Small intestine (tissue), 7 donors: ENCODE data around the gene ATP6V0A4. TPM values are rescaled to one million over a fixed set of nuclear protein-coding genes. Genes with fewer than 3 reads are reported as not detected.
"Not testable (repeated sequence)": the region's sequence is repeated elsewhere in the genome, so short reads cannot be mapped to it uniquely, and the experiment has no call there.

ENCODE experiments used
- DNase-seq, 2 donors: peaks; one replicate each; pipeline versions ENCODE4 v3.0.0 to v3.0.0-alpha.2; 2013
- FAIRE-seq: peaks from 2 replicates; lab custom pipeline; 2012; peaks lifted over from hg19 to GRCh38; lab: Jason Lieb, UNC
- H3K27ac ChIP-seq, 3 donors: one replicate each; pipeline ENCODE4 v1.5.1; 2013; ENCODE audit warnings: low read length in 2 of 3, mild to moderate bottlenecking in 2 of 3, control low read depth in 1 of 3, inconsistent platforms in 1 of 3, low read depth in 1 of 3, moderate library complexity in 1 of 3
- H3K27me3 ChIP-seq, 3 donors: one replicate each; pipeline ENCODE4 v1.6.1; 2013; ENCODE audit warnings: low read length in 3 of 3, inconsistent platforms in 1 of 3; ENCODE audit not compliant: control insufficient read depth in 3 of 3, insufficient read depth in 3 of 3
- H3K36me3 ChIP-seq, 3 donors: one replicate each; pipeline ENCODE4 v1.6.1; 2013; ENCODE audit warnings: low read length in 3 of 3, inconsistent platforms in 1 of 3, low read depth in 1 of 3, mild to moderate bottlenecking in 1 of 3, moderate library complexity in 1 of 3; ENCODE audit not compliant: control insufficient read depth in 3 of 3, insufficient read depth in 2 of 3
- H3K4me1 ChIP-seq, 3 donors: one replicate each; pipeline ENCODE4 v1.6.1; 2013; ENCODE audit warnings: low read length in 2 of 3, inconsistent platforms in 1 of 3, low read depth in 1 of 3, mild to moderate bottlenecking in 1 of 3, moderate library complexity in 1 of 3; ENCODE audit not compliant: control insufficient read depth in 3 of 3, insufficient read depth in 2 of 3
- H3K4me3 ChIP-seq, 3 donors: one replicate each; pipeline ENCODE4 v1.5.1; 2013; ENCODE audit warnings: low read length in 3 of 3, control low read depth in 1 of 3, inconsistent platforms in 1 of 3, low read depth in 1 of 3, mild to moderate bottlenecking in 1 of 3, moderate library complexity in 1 of 3
- H3K9me3 ChIP-seq, 2 donors: one replicate each; pipeline ENCODE4 v1.6.1; 2013; ENCODE audit warnings: low read depth in 1 of 2, low read length in 1 of 2; ENCODE audit not compliant: control insufficient read depth in 2 of 2, insufficient read depth in 1 of 2
- WGBS, 3 donors: extraction: QIAGEN DNeasy Blood & Tissue Kit; methylation state at CpG; one replicate each; pipeline ENCODE4 v1.1.7; 2013; 5-methylcytosine and 5-hydroxymethylcytosine counted together
- polyA plus RNA-seq, 4 donors: library from polyadenylated mRNA; stranded (reverse) in 3 of 4; unstranded in 1 of 4; fragments of 200-250 nt in 3 of 4; fragments of 120-200 nt in 1 of 4; gene quantifications; one replicate each; pipeline versions ENCODE4 v1.2.1 to v1.2.3, GENCODE V29; 2013
- donor health status: healthy with polysubstance abuse.
- donor health status: control.
- donor health status: control.
- donor health status: Bipolar disorder and iron deficiency.
- donor health status: healthy.

Gene ATP6V0A4
- polyA plus RNA-seq, 4 donors, result 0.06 TPM; not detected in 3

DNA sequence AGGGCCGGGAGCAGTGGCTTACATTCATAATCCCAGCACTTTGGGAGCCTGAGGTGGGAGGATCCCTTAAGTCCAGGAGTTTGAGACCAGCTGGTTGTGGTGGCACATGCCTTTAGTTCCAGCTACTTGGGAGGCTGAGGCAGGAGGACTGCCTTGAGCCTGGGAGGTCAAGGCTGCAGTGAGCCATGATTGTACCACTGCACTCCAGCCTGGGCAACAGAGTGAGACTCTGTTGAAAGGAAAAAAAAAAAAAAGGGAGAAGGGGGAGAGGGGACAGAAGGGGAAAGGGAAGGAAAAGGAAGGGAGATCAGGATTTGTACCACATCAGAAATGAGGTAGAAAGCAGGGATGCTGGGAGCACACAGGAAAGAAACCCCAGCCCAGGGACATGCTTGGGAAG lies 58.1 kb downstream of the ATP6V0A4 start:
- FAIRE-seq, result no peak

DNA sequence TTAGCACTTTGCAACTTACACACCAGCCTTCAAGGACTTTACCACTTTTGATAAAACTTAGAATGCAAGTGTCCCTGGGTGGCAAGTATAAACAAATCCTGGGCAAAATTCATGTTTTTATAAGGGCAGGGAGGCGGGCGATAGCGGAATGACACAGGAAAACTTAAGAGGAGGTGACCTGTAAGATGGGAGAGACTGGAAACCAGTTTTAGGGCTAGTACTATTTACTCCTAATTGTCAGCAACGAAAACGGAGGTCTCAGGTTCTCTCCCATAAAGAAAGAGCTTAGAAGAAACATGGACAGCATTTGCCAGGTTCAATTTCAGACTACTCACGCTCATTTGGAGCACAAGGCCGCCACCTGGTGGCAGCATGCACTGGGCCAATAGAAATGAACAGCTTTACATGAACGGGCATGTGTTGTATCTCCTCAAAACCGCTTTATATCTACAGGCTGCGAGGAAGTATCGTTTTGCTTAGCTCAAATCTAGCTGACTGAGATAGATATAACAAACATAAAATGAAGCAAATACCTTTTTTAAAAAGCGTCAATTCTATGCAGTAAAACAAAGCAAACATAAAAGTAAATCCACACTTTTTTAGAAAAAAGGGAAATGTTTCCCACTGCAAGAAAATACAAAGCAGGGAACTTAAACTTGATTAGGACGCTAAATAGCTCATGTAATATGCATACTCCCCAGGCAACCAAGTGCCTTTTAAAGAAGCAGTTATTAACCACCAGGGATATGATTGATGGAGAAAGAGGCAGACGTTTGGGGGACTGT lies 59.3 kb downstream of the ATP6V0A4 start:
- Histone ChIP-seq H3K36me3 (no peaks in the 10 kb centered on the region), H3K27me3 (no peaks in the 10 kb centered on the region), H3K9me3 (peaks cover 0 to 5% of the 10 kb centered on the region in 2 donors), H3K27ac (no peak overlapping the region), H3K4me1 (peaks cover 0 to 5% (median 0%) of the 10 kb centered on the region in 3 donors), H3K4me3 (no peak overlapping the region)
- FAIRE-seq (no peak), DNase-seq (peak; percentile 84 to 93)
- WGBS, 3 donors, result 30 to 32% (median 31%) methylated on average over 14 of the region's 14 CpGs

More for the DNA sequence above, 58.1 kb downstream of the ATP6V0A4 start:
- no peaks in the 10 kb centered on the region for H3K36me3 ChIP-seq
- no peak overlapping the region for H3K4me3 ChIP-seq
- 81 to 100% (median 88%) methylated on average over 1 of the region's 1 CpG for WGBS, 3 donors
- H3K27me3 ChIP-seq, result no peaks in the 10 kb centered on the region
- H3K9me3 ChIP-seq, result peaks cover 0 to 5% of the 10 kb centered on the region in 2 donors
- no peak for DNase-seq
- H3K27ac ChIP-seq, result no peak overlapping the region
- H3K4me1 ChIP-seq, result peaks cover 0 to 5% (median 0%) of the 10 kb centered on the region in 3 donors

DNA sequence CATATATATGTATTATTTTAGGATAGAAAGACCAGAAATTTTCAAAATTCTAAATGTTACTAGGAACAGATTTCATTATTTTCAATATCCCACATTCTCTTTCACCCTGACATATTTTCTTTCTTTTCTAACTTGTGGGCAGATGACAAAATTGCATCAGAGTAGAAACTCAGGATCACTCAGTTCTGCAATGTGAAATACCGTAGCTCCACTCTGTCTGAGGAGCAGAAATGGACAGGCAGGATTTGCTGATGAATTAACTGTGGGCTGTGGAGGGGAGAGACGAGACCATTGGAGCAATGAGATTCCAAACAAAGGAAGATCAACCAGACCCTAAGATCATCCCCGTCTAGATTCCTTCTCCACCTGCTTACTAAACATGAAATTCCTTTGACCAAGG lies 59.9 kb downstream of the ATP6V0A4 start:
- WGBS, 3 donors, result 71 to 76% (median 73%) methylated on average over 3 of the region's 3 CpGs
- FAIRE-seq (no peak), DNase-seq (peak in 1 of 2 donors; percentile 24)
- Histone ChIP-seq H3K36me3 (no peaks in the 10 kb centered on the region), H3K9me3 (peaks cover 0 to 5% of the 10 kb centered on the region in 2 donors), H3K27ac (no peak overlapping the region), H3K4me1 (peaks cover 0 to 5% (median 0%) of the 10 kb centered on the region in 3 donors), H3K27me3 (no peaks in the 10 kb centered on the region), H3K4me3 (no peak overlapping the region)

DNA sequence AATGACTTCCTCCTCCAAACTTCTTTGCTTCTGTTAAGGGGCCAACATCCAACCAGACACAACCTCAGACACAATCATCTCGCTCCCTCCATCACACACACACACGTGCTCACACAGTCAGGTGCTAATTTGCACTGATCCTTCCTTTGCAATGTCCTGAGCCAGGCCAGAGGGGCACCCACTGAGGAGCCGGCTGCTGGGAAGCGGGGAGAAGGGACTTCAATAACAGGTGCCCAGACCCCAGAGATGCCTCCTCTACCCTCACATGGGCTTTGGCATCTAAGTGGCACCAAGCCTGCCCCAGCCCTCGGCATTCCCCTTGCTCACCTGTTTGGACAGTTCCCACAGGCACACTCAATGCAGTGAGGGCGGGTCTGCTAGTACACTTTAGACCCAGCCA lies 62.6 kb downstream of the ATP6V0A4 start:
- no peak overlapping the region for H3K4me3 ChIP-seq
- H3K36me3 ChIP-seq, result no peaks in the 10 kb centered on the region
- peaks cover 0 to 5% of the 10 kb centered on the region in 2 donors for H3K9me3 ChIP-seq
- H3K4me1 ChIP-seq, result peaks cover 0 to 5% (median 0%) of the 10 kb centered on the region in 3 donors
- no peaks in the 10 kb centered on the region for H3K27me3 ChIP-seq
- no peak for DNase-seq
- no peak overlapping the region for H3K27ac ChIP-seq
- WGBS, 3 donors, result 66 to 77% (median 66%) methylated on average over 6 of the region's 6 CpGs
- no peak for FAIRE-seq

DNA sequence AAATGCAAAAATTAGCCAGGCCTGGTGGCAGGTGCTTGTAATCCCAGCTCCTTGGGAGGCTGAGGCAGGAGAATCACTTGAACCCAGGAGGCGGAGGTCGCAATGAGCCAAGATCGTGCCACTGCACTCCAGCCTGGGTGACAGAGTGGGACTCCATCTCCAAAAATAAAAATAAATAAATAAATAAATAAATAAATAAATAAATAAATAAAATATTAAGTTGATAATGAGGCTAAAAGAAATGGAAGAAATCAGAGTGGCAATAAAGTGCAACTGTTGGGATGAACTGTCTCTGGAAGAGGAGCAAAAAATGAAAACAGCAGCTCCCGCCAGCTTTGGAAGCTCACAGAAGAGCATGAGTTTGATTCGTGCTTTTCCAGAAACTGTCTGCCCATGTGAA lies 66.3 kb downstream of the ATP6V0A4 start:
- not testable (repeated sequence) for H3K27ac ChIP-seq, H3K4me1 ChIP-seq, DNase-seq, H3K4me3 ChIP-seq, H3K36me3 ChIP-seq, H3K27me3 ChIP-seq, H3K9me3 ChIP-seq, FAIRE-seq
- 94 to 98% (median 95%) methylated on average over 5 of the region's 5 CpGs for WGBS, 3 donors

DNA sequence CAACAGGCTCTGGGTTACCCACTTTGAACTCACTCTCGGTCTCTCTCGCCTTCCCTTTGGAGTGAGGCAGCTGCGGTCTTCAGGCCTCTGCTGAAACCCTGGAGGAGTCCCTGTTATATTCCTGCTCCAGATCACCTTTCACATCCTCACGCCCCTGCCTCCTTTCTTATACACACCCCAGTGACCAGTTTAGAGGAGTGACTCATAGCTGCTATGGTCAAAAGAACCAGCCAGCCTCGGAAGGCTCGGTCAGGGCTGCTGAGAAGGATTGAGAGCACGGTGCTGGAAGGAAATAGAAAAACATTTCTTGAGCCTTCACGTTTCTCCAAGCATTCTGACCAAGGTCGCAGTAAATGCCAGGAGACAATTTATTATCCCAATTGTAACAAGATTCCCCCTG lies 68.6 kb downstream of the ATP6V0A4 start:
- DNase-seq, result no peak
- WGBS, 3 donors, result 89 to 95% (median 91%) methylated on average over 9 of the region's 9 CpGs
- H3K4me3 ChIP-seq, result no peak overlapping the region
- H3K27me3 ChIP-seq, result no peaks in the 10 kb centered on the region
- H3K27ac ChIP-seq, result no peak overlapping the region
- no peak for FAIRE-seq
- no peaks in the 10 kb centered on the region for H3K4me1 ChIP-seq
- H3K9me3 ChIP-seq, result no peaks in the 10 kb centered on the region
- no peaks in the 10 kb centered on the region for H3K36me3 ChIP-seq

DNA sequence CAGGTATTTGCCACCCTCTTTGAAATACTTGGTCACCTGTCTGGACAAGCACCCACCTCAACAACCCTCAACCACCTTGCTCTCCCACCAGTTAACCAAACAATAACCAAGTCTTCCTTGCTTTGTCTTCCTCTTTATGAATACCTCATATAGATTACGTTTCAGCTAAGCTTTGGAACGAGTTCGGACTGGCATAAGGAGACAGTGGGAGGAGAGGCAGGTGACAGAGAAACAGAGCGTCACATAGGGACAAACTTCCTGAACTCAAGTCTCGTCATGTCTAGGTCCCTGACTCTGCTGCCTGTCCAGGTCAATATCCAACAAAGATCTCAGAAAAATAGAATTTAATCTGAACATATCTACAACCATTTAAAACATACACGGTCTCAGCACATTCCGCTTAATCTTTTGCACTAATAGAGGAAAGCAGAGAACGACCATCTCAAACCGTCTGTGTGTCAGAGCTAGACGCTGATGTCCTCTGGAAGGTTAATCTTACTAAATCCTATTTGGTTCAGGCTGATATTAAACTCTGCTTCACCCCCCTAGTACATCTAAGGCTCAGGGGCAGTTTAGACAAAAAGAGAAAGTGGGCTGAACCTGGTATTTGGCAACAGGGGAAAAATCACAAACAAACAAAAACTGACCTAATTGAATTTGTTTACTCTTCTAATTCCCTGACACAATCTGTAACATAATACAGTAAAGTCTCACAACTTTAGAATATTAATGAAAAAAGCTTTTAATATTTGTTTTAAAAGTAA lies 70.5 kb downstream of the ATP6V0A4 start:
- H3K27me3 ChIP-seq, result no peaks in the 10 kb centered on the region
- no peak for FAIRE-seq
- WGBS, 3 donors, result 40 to 81% (median 55%) methylated on average over 10 of the region's 10 CpGs

DNA sequence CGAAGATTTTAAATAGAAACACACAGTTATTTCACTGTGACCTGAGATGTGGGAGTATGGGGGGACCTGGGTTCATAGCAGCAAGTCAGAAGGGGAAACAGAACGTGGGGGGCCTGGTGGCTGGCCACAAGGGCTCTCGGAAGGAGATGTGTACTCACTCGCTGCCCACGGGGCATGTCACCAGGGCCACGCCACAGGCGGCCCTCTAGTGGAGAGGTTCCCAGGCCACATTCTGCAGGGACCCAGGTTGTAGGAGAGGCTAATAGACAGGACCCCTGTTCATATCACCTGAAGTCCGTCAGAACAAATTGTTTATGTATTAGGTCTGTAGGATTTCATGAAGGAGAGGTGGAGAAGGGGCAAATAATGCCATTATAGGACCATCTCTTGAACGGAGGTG lies 71.7 kb downstream of the ATP6V0A4 start:
- H3K27me3 ChIP-seq, result no peaks in the 10 kb centered on the region
- H3K4me3 ChIP-seq, result no peak overlapping the region
- no peaks in the 10 kb centered on the region for H3K36me3 ChIP-seq
- DNase-seq (no peak), FAIRE-seq (no peak)
- H3K27ac ChIP-seq, result no peak overlapping the region
- WGBS, 3 donors, result 76 to 81% (median 79%) methylated on average over 9 of the region's 9 CpGs
- no peaks in the 10 kb centered on the region for H3K9me3 ChIP-seq
- no peaks in the 10 kb centered on the region for H3K4me1 ChIP-seq

More for the DNA sequence above, 70.5 kb downstream of the ATP6V0A4 start:
- Histone ChIP-seq H3K27ac (no peak overlapping the region), H3K4me1 (no peaks in the 10 kb centered on the region), H3K4me3 (no peak overlapping the region), H3K9me3 (no peaks in the 10 kb centered on the region), H3K36me3 (no peaks in the 10 kb centered on the region)
- peak; percentile 25 to 26 for DNase-seq
